A549 (cell line): ENCODE data around the gene PBX4. TPM values are rescaled to one million over a fixed set of nuclear protein-coding genes. Genes with fewer than 3 reads are reported as not detected.

Experiments used
- ATAC-seq, 2 experiments: fragments of 200-7000 bp in 1 of 2; fragments of >200 bp in 1 of 2; cut with Nextera tagmentation in 1 of 2; cut with Tn5 transposase in 1 of 2; 3 replicates each; pipeline versions ENCODE4 v1.8.0 to v1.9.1; 2018 to 2020; ENCODE audit warnings: mild to moderate bottlenecking in 1 of 2, moderate library complexity in 1 of 2
- CTCF ChIA-PET: fragments of 300-600 bp; sonication (Branson Sonifier 250); formaldehyde crosslinking; extraction: SDS; loops from one replicate; lab custom pipeline; 2021; ENCODE audit warnings: antibody characterized with exemption, inconsistent platforms; lab: Yijun Ruan, JAX
- POLR2A ChIA-PET: fragments of 350-600 bp; formaldehyde crosslinking; extraction: SDS; loops from one replicate; lab custom pipeline; 2021; ENCODE audit warnings: antibody characterized with exemption, inconsistent platforms; lab: Yijun Ruan, JAX
- DNase-seq, 2 experiments: peaks; one replicate each; pipeline versions ENCODE4 v3.0.0 to v3.0.0-alpha.2; 2011 to 2016; ENCODE audit warnings: low read depth in 1 of 2, low spot score in 1 of 2
- FAIRE-seq: peaks from 2 replicates; lab custom pipeline; 2011; peaks lifted over from hg19 to GRCh38; lab: Jason Lieb, UNC
- H3K27ac ChIP-seq, 2 experiments: fragments of >200 bp; sonication (Bioruptor Twin); formaldehyde crosslinking; 3 replicates each; pipeline ENCODE4 v1.5.1; 2016 to 2017
- H3K4me1 ChIP-seq: fragments of >200 bp; sonication (Bioruptor Twin); formaldehyde crosslinking; 3 replicates; pipeline ENCODE4 v1.6.1; 2016
- H3K4me2 ChIP-seq: fragments of >200 bp; sonication (Bioruptor Twin); formaldehyde crosslinking; 3 replicates; pipeline ENCODE4 v1.6.1; 2016
- H3K4me3 ChIP-seq: fragments of >200 bp; sonication (Bioruptor Twin); formaldehyde crosslinking; 3 replicates; pipeline ENCODE4 v1.5.1; 2016
- H3K9me3 ChIP-seq: fragments of >200 bp; sonication (Bioruptor Twin); formaldehyde crosslinking; 3 replicates; pipeline ENCODE4 v1.6.1; 2016
- BHLHE40 ChIP-seq: IDR thresholded peaks from 2 replicates; pipeline ENCODE4 v1.6.1; 2012; ENCODE audit warnings: low read depth, low read length, inconsistent platforms
- CBX8 ChIP-seq: fragments of 200-600 bp; sonication (generic); IDR thresholded peaks from 2 replicates; pipeline ENCODE4 v1.6.1; 2016
- CHD2 ChIP-seq: fragments of 150-350 bp; IDR thresholded peaks from 2 replicates; pipeline ENCODE4 v1.6.1; 2014; ENCODE audit warnings: low read length; ENCODE audit not compliant: partially characterized antibody
- CHD4 ChIP-seq: fragments of 200-600 bp; sonication (generic); IDR thresholded peaks from 2 replicates; pipeline ENCODE4 v1.6.1; 2016; ENCODE audit warnings: antibody characterized with exemption, mild to moderate bottlenecking, borderline replicate concordance
- EHF ChIP-seq: fragments of 250-450 bp; sonication (Bioruptor Pico); IDR thresholded peaks from 2 replicates; pipeline ENCODE4 v1.5.0; 2020; ENCODE audit warnings: mild to moderate bottlenecking
- EHMT2 ChIP-seq: fragments of 200-600 bp; sonication (generic); IDR thresholded peaks from 2 replicates; pipeline ENCODE4 v1.6.1; 2016; ENCODE audit warnings: antibody characterized with exemption, low read depth, mild to moderate bottlenecking, moderate library complexity
- ESRRA ChIP-seq: fragments of 150-350 bp; IDR thresholded peaks from 2 replicates; pipeline ENCODE4 v1.6.1; 2014; ENCODE audit warnings: mild to moderate bottlenecking, low read length, borderline replicate concordance
- FOSB ChIP-seq: fragments of 250-450 bp; sonication (Bioruptor Pico); IDR thresholded peaks from 2 replicates; pipeline ENCODE4 v1.5.0; 2020; ENCODE audit warnings: mild to moderate bottlenecking, moderate library complexity
- FOSL2 ChIP-seq, 2 experiments: fragments of 450-650 bp in 1 of 2; fragments of >200 bp in 1 of 2; sonication (Bioruptor Twin) in 1 of 2; formaldehyde crosslinking; IDR thresholded peaks; 2 replicates each; pipeline versions ENCODE4 v1.5.0 to v1.6.1; 2016 to 2020; ENCODE audit warnings: mild to moderate bottlenecking in 1 of 2, moderate library complexity in 1 of 2
- GATA3 ChIP-seq: IDR thresholded peaks from 2 replicates; pipeline ENCODE4 v1.6.1; 2012; ENCODE audit warnings: borderline replicate concordance
- HDAC2 ChIP-seq: fragments of 200-600 bp; sonication (generic); IDR thresholded peaks from 2 replicates; pipeline ENCODE4 v1.6.1; 2016
- HEYL ChIP-seq: fragments of 250-450 bp; sonication (Bioruptor Pico); IDR thresholded peaks from 2 replicates; pipeline ENCODE4 v1.8.0; 2021; ENCODE audit warnings: mild to moderate bottlenecking, moderate library complexity
- HOXA7 ChIP-seq: fragments of 250-450 bp; sonication (Bioruptor Pico); IDR thresholded peaks from 2 replicates; pipeline ENCODE4 v1.5.0; 2020; ENCODE audit warnings: mild to moderate bottlenecking, moderate library complexity
- HOXB5 ChIP-seq: fragments of 250-450 bp; sonication (Bioruptor Pico); IDR thresholded peaks from 2 replicates; pipeline ENCODE4 v1.5.0; 2020; ENCODE audit warnings: mild to moderate bottlenecking, moderate library complexity
- JUN ChIP-seq, 2 experiments: fragments of >200 bp; sonication (Bioruptor Twin); formaldehyde crosslinking; IDR thresholded peaks; 2 replicates in 1 of 2; 3 replicates in 1 of 2; pipeline ENCODE4 v1.6.1; 2016 to 2017
- JUNB ChIP-seq: fragments of >200 bp; sonication (Bioruptor Twin); formaldehyde crosslinking; IDR thresholded peaks from 2 replicates; pipeline ENCODE4 v1.6.1; 2016
- KDM5A ChIP-seq: fragments of 200-600 bp; sonication (generic); IDR thresholded peaks from 2 replicates; pipeline ENCODE4 v1.6.1; 2016; ENCODE audit warnings: antibody characterized with exemption, mild to moderate bottlenecking
- MYC ChIP-seq: IDR thresholded peaks from 2 replicates; pipeline ENCODE4 v1.6.1; 2012; ENCODE audit warnings: mild to moderate bottlenecking, inconsistent platforms, low read length, improper control_type of control experiment, borderline replicate concordance
- NFE2L2 ChIP-seq: fragments of 150-350 bp; conservative IDR thresholded peaks from 2 replicates; pipeline ENCODE4 v1.6.1; 2014; ENCODE audit warnings: low read length
- NR3C1 ChIP-seq: fragments of >200 bp; sonication (Bioruptor Twin); formaldehyde crosslinking; IDR thresholded peaks from 3 replicates; pipeline ENCODE4 v1.6.1; 2017
- PHF8 ChIP-seq: fragments of 200-600 bp; sonication (generic); IDR thresholded peaks from 2 replicates; pipeline ENCODE4 v1.6.1; 2016; ENCODE audit warnings: low read depth, mild to moderate bottlenecking, antibody characterized with exemption, moderate library complexity, borderline replicate concordance
- POLR2A ChIP-seq: IDR thresholded peaks from 2 replicates; pipeline ENCODE4 v1.6.1; 2012; ENCODE audit warnings: mild to moderate bottlenecking, low read length
- POLR2AphosphoS2 ChIP-seq: conservative IDR thresholded peaks from 2 replicates; pipeline ENCODE4 v1.6.1; 2012; ENCODE audit warnings: low read length, improper control_type of control experiment, inconsistent platforms
- RAD21 ChIP-seq, 2 experiments: fragments of >200 bp in 1 of 2; sonication (Bioruptor Twin) in 1 of 2; formaldehyde crosslinking in 1 of 2; IDR thresholded peaks in 1 of 2; conservative IDR thresholded peaks in 1 of 2; 2 replicates in 1 of 2; 3 replicates in 1 of 2; pipeline ENCODE4 v1.6.1; 2012 to 2018; ENCODE audit warnings: inconsistent platforms in 1 of 2
- SREBF2 ChIP-seq: fragments of 450-650 bp; IDR thresholded peaks from 2 replicates; pipeline ENCODE4 v1.6.1; 2014; ENCODE audit warnings: mild to moderate bottlenecking, moderate library complexity
- TFCP2L1 ChIP-seq: fragments of 250-450 bp; sonication (Bioruptor Pico); IDR thresholded peaks from 2 replicates; pipeline ENCODE4 v1.5.0; 2021; ENCODE audit warnings: mild to moderate bottlenecking
- ZC3H11A ChIP-seq: fragments of 450-650 bp; IDR thresholded peaks from 2 replicates; pipeline ENCODE4 v1.6.1; 2014; ENCODE audit warnings: antibody characterized with exemption, mild to moderate bottlenecking
- WGBS: methylation state at CpG from one replicate; pipeline ENCODE4 v1.1.6; 2017; ENCODE audit errors: missing lambda C conversion rate; 5-methylcytosine and 5-hydroxymethylcytosine counted together
- polyA plus RNA-seq, 4 experiments: library from polyadenylated mRNA; depleted of rRNA in 3 of 4; stranded (reverse); fragments of >200 nt; fragmentation: RNase III in 1 of 4; extraction: RNeasy Plus Mini Kit Qiagen cat#74134 plus additional on column Dnase treatment in 1 of 4; gene quantifications; 2 replicates in 3 of 4; 3 replicates in 1 of 4; pipeline ENCODE4 v1.2.3, GENCODE V29; 2011 to 2017
- TF ChIP-seq, protein P1 (sequence below): fragments of 200-600 bp; sonication (generic); IDR thresholded peaks from 2 replicates; pipeline ENCODE4 v1.6.1; 2016; ENCODE audit warnings: antibody characterized with exemption, mild to moderate bottlenecking, moderate library complexity
- TF ChIP-seq, protein P2 (sequence below): fragments of 450-650 bp; IDR thresholded peaks from 2 replicates; pipeline ENCODE4 v1.6.1; 2014; ENCODE audit warnings: antibody characterized with exemption
- TF ChIP-seq, protein P3 (sequence below): IDR thresholded peaks from 2 replicates; pipeline ENCODE4 v1.6.1; 2012; ENCODE audit warnings: low read depth, borderline replicate concordance
- TF ChIP-seq, protein P4 (sequence below): fragments of 250-450 bp; sonication (Bioruptor Pico); IDR thresholded peaks from 2 replicates; pipeline ENCODE4 v1.5.0; 2020; ENCODE audit warnings: low read depth, mild to moderate bottlenecking, moderate library complexity

PBX4 gene
- polyA plus RNA-seq, 2 of the 4 experiments (the other 2 are of a cell fraction): 0.70 to 0.90 TPM

DNA sequence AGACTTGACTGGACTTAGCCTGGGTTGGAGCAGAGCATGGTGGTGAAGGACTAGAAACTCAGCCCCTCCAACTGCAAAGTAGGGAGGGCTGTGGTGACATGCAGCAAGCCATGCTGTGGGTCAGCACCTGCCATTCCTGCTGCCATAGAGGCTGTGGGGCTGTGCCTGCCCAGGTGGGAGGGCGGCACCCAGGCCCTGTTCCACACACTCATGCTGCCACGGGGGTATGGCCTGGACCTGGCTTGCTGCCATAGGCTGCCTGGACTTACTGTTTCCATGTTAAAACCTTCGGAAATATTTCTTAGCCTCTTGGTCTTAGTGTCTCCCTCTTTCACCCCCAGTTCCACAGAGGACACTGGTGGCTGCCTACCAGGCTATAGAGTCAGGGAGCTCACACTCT, 51.1 kb downstream of the PBX4 start (continued):
- TF ChIP-seq, protein P1, sequence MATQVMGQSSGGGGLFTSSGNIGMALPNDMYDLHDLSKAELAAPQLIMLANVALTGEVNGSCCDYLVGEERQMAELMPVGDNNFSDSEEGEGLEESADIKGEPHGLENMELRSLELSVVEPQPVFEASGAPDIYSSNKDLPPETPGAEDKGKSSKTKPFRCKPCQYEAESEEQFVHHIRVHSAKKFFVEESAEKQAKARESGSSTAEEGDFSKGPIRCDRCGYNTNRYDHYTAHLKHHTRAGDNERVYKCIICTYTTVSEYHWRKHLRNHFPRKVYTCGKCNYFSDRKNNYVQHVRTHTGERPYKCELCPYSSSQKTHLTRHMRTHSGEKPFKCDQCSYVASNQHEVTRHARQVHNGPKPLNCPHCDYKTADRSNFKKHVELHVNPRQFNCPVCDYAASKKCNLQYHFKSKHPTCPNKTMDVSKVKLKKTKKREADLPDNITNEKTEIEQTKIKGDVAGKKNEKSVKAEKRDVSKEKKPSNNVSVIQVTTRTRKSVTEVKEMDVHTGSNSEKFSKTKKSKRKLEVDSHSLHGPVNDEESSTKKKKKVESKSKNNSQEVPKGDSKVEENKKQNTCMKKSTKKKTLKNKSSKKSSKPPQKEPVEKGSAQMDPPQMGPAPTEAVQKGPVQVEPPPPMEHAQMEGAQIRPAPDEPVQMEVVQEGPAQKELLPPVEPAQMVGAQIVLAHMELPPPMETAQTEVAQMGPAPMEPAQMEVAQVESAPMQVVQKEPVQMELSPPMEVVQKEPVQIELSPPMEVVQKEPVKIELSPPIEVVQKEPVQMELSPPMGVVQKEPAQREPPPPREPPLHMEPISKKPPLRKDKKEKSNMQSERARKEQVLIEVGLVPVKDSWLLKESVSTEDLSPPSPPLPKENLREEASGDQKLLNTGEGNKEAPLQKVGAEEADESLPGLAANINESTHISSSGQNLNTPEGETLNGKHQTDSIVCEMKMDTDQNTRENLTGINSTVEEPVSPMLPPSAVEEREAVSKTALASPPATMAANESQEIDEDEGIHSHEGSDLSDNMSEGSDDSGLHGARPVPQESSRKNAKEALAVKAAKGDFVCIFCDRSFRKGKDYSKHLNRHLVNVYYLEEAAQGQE: no peak
- TF ChIP-seq ZC3H11A: no peak
- no peak for TF ChIP-seq HEYL (CRISPR knock-in tag)
- TF ChIP-seq EHMT2: no peak

DNA sequence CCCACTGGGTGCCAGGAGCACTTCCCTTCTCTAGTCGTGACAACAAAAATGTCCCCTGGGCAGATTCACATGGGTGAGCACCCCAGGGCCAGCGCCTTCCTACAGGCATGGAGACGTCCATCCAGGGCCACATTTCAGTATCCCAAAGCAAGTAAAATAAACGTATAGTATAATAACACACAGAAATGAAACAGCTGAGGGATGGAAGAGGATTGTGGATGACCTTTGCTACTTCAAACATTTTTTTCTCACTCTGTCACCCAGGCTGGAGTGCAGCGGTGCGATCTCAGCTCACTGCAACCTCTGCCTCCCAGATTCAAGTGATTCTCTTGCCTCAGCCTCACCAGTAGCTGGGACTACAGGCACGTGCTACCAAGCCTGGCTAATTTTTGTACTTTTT, 52.2 kb downstream of the PBX4 start:
- POLR2A ChIA-PET: no interaction called here
- no peak for FAIRE-seq

DNA sequence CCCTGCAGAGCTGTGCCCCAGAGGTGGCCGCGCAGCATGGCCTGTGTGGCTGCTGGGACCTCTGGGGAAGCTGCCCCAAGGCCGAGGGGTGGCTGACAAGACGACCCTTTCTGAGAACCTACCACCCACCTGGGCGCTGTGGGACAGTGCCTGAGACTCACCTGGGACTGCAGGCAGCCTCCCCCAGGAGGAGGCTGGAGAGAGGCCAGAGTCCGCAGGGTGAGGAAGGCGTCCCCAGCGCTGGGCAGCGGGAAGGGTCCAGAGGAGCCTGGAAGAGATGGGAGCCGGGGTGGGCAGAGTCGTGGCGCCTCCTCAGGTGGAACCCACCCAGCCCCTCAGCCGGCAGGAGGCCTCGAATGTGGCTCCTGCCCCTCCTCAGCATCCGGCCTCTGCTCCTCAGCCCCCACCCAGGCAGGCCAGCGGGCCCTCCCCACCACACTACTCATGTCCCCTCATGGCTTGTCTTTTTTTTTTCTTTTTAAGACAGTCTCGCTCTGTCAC, 55.1 kb downstream of the PBX4 start:
- ChIA-PET CTCF (interaction anchor here (0.8 kb wide), 1 partner anchor 9 kb away, joined by 4 read pairs; no protein-coding TSS in a partner anchor), POLR2A (no interaction called here)
- Histone ChIP-seq H3K4me1 (no peaks in the 10 kb centered on the region), H3K4me3 (no peak overlapping the region), H3K27ac (no peak overlapping the region), H3K4me2 (no peak overlapping the region), H3K9me3 (no peaks in the 10 kb centered on the region)
- WGBS: 97% methylated on average over 12 of the region's 17 CpGs
- ATAC-seq (no peak), DNase-seq (no peak), FAIRE-seq (no peak)
- TF ChIP-seq HOXB5 (no peak), KDM5A (no peak), FOSB (CRISPR knock-in tag) (no peak), PHF8 (no peak), EHMT2 (no peak), RAD21 (conservative IDR thresholded peaks at IDR 0.05 in 1 of 2, IDR thresholded peaks at IDR 0.05 in 1 of 2) (no peak), FOSL2 (IDR thresholded peaks at IDR 0.05) (no peak), FOSL2 (CRISPR knock-in tag; IDR thresholded peaks at IDR 0.05) (no peak), ZC3H11A (no peak), CHD4 (no peak), CBX8 (no peak), HDAC2 (no peak), ESRRA (no peak)
- TF ChIP-seq, protein P2, sequence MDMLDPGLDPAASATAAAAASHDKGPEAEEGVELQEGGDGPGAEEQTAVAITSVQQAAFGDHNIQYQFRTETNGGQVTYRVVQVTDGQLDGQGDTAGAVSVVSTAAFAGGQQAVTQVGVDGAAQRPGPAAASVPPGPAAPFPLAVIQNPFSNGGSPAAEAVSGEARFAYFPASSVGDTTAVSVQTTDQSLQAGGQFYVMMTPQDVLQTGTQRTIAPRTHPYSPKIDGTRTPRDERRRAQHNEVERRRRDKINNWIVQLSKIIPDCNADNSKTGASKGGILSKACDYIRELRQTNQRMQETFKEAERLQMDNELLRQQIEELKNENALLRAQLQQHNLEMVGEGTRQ: no peak
- TF ChIP-seq, protein P3, sequence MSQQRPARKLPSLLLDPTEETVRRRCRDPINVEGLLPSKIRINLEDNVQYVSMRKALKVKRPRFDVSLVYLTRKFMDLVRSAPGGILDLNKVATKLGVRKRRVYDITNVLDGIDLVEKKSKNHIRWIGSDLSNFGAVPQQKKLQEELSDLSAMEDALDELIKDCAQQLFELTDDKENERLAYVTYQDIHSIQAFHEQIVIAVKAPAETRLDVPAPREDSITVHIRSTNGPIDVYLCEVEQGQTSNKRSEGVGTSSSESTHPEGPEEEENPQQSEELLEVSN: no peak

More for the DNA sequence above, 52.2 kb downstream of the PBX4 start:
- ATAC-seq: no peak
- CTCF ChIA-PET: no interaction called here
- Histone ChIP-seq H3K4me3 (no peak overlapping the region), H3K9me3 (no peaks in the 10 kb centered on the region), H3K27ac (no peak overlapping the region), H3K4me1 (no peaks in the 10 kb centered on the region), H3K4me2 (no peak overlapping the region)
- TF ChIP-seq POLR2AphosphoS2 (no peak), MYC (no peak), PHF8 (no peak), CHD2 (no peak), HOXA7 (CRISPR knock-in tag) (no peak), NR3C1 (no peak), BHLHE40 (no peak), POLR2A (no peak), ZC3H11A (no peak), JUN (IDR thresholded peaks at IDR 0.05) (no peak), GATA3 (no peak), SREBF2 (no peak), JUNB (no peak), NFE2L2 (no peak), EHF (no peak), TFCP2L1 (CRISPR knock-in tag) (no peak)
- TF ChIP-seq, protein P4, sequence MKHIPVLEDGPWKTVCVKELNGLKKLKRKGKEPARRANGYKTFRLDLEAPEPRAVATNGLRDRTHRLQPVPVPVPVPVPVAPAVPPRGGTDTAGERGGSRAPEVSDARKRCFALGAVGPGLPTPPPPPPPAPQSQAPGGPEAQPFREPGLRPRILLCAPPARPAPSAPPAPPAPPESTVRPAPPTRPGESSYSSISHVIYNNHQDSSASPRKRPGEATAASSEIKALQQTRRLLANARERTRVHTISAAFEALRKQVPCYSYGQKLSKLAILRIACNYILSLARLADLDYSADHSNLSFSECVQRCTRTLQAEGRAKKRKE: no peak
- 69% methylated on average over 7 of the region's 7 CpGs for WGBS
- no peak for DNase-seq
